PFSK-1 (cell line): ENCODE data around the gene UBL4A.

Source experiments
- FOXP2 ChIP-seq: optimal IDR thresholded peaks from 2 replicates; pipeline ENCODE3; 2011; ENCODE audit warnings: borderline replicate concordance, control low read depth, inconsistent platforms; ENCODE audit not compliant: insufficient read depth; ENCODE audit errors: extremely low read length, extremely low read depth
- POLR2AphosphoS5 ChIP-seq: IDR thresholded peaks from 2 replicates; pipeline ENCODE4 v1.6.1; 2012; ENCODE audit warnings: low read depth, mild to moderate bottlenecking, control low read depth, low read length, moderate library complexity
- REST ChIP-seq, 2 experiments: IDR thresholded peaks; 2 replicates each; pipeline versions ENCODE4 v1.6.1 to v1.8.0; 2011 to 2012; ENCODE audit warnings: low read depth in 2 of 2, low read length in 2 of 2, control low read depth in 1 of 2, inconsistent platforms in 1 of 2, mild to moderate bottlenecking in 1 of 2, moderate library complexity in 1 of 2; ENCODE audit not compliant: insufficient read depth in 1 of 2
- SIN3A ChIP-seq: IDR thresholded peaks from 2 replicates; pipeline ENCODE4 v1.6.1; 2012; ENCODE audit warnings: mild to moderate bottlenecking, low read length, moderate library complexity, borderline replicate concordance; ENCODE audit not compliant: insufficient read depth
- TAF1 ChIP-seq: IDR thresholded peaks from 2 replicates; pipeline ENCODE4 v1.6.1; 2012; ENCODE audit warnings: low read length, control low read depth, borderline replicate concordance; ENCODE audit not compliant: insufficient read depth

UBL4A gene

GRCh38 chrX:154509455-154509854, 23.0 kb upstream of the UBL4A start:
- TF ChIP-seq TAF1 (no peak), POLR2AphosphoS5 (no peak), SIN3A (no peak), FOXP2 (no peak), REST (IDR thresholded peaks at IDR 0.05; ENCODE audit: insufficient read depth in 1 of 2, low read depth in 2 of 2, low read length in 2 of 2) (no peak)

DNA sequence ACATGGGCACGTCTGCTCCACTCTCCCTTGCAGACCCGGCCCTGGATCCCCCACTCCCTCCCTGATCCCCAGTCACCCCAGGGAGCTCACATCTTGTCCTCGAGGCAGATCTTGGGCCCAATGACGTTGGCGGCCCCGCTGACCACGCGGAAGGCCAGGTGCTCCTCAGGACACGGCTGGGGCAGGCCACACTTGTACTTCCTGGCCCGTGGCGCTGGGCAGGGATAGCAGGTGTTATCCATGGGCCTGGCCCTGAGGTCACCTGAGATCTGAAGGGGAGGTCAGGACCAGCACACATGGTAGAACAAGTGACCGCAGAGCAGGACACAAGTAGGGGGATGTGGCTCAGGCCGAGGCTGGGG, 21.9 kb upstream of the UBL4A start:
- TF ChIP-seq TAF1 (no peak), FOXP2 (no peak), SIN3A (no peak)

- no peak for TF ChIP-seq REST (IDR thresholded peaks at IDR 0.05; ENCODE audit: insufficient read depth in 1 of 2, low read depth in 2 of 2, low read length in 2 of 2)
- TF ChIP-seq FOXP2: no peak
- TF ChIP-seq SIN3A: no peak
- no peak for TF ChIP-seq TAF1
- TF ChIP-seq POLR2AphosphoS5: no peak
Measured at GRCh38 chrX:154507673-154508383, 21.4 kb upstream of the UBL4A start.

DNA sequence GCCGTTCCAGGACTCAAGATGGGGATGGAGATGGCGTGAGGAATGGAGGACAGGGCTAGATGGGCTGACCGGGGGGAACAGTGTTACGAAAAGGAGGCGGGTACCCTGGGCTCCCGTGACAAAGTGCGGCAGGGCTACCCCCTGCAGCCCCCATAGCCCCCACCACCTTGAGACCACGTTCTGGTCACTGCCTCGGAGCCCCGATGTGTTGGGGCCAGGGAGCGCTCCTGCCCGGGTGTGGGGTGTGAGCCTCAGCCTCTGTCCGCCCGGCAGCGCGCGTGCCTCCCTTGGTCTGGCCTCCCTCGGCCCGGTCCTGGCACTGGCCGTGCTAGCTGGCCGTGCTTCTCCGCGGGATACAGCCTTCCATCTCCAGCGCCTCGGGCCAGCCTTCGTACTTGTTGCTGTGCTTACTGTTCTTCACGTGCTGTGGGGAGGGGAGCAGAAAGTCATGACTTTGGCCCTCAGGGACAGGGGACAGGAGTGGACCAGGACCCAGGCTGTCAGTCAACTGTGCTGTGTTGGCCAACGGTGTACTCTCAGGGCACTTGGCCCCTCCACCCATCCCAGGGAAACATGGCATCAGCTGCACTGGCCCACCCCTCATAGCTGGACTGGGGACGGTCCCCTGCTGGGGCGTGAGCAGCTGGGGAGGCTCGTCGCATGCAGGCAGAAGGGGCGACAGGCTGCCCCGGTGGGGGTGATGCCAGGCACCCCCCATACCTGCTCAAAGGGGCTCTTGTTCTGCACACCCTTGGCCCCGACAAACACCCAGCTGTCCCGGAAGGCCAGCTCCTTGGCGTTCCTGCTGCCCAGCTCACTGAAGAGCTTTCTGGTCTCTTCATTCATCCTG, 20.3 kb upstream of the UBL4A start:
- TF ChIP-seq REST (IDR thresholded peaks at IDR 0.05; ENCODE audit: insufficient read depth in 1 of 2, low read depth in 2 of 2, low read length in 2 of 2) (no peak), SIN3A (no peak), TAF1 (no peak), FOXP2 (no peak), POLR2AphosphoS5 (no peak)

DNA sequence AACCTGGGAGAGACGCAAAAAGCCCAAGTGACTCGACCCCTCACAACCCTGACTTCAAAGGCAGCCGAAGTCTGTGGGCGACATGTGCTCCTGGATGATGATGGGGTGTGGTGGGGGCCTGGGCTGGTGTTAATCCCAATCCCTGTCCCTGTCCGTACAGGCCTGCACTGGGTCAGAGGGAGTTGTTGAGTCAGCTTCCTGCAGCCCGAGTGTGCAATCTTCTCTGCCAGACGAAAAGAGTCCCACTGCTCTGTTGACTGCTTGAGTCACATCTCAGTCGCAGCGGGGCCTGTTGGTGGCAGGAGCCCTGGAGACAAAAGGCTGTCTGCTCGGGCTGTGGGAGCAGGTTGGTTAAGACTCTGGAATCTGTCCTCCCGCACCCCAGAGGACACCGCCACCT, 19.3 kb upstream of the UBL4A start:
- TF ChIP-seq FOXP2: peak; percentile 6
- no peak for TF ChIP-seq POLR2AphosphoS5

GRCh38 chrX:154502989-154503388, 16.6 kb upstream of the UBL4A start:
- TF ChIP-seq TAF1 (no peak), REST (IDR thresholded peaks at IDR 0.05; ENCODE audit: insufficient read depth in 1 of 2, low read depth in 2 of 2, low read length in 2 of 2) (no peak), FOXP2 (no peak), POLR2AphosphoS5 (no peak), SIN3A (no peak)
